Esophagus muscularis mucosa (tissue), 3 donors: ENCODE measurements around the gene IRF8.

Experiments used
- CTCF ChIP-seq, 3 experiments: fragments of 200-600 bp in 2 of 3; fragments of 450-650 bp in 1 of 3; sonication (generic) in 2 of 3; IDR thresholded peaks; one replicate each; pipeline ENCODE4 v1.5.1; 2017 to 2019; ENCODE audit warnings: antibody characterized with exemption in 3 of 3, mild to moderate bottlenecking in 2 of 3, moderate library complexity in 1 of 3
- POLR2AphosphoS5 ChIP-seq, 2 donors: sonication (generic); formaldehyde crosslinking; IDR thresholded peaks; one replicate each; pipeline ENCODE4 v1.6.1; 2017; ENCODE audit warnings: antibody characterized with exemption in 2 of 2

GRCh38 chr16:85931596-85932402 lies 32.8 kb downstream of the IRF8 start:
- TF ChIP-seq POLR2AphosphoS5 (IDR thresholded peaks at IDR 0.05) (no peak), CTCF (IDR thresholded peaks at IDR 0.05) (no peak)
